Measurements from ENCODE around the gene PARD3. TPM values are rescaled to one million over a fixed set of nuclear protein-coding genes. Genes with fewer than 3 reads are reported as not detected.

The PARD3 gene
- total RNA-seq, 2 experiments from 2014 or later: 3.6 to 4.0 TPM

- H3K27me3 Mint-ChIP-seq (ENCODE audit: low read depth): peaks cover 11% of the 10 kb centered on the region
- H3K27ac Mint-ChIP-seq: no peak overlapping the region
- intact Hi-C loops (cut with micrococcal nuclease): no loop called here
- H3K36me3 Mint-ChIP-seq (ENCODE audit: low read depth): no peaks in the 10 kb centered on the region
- H3K9me3 Mint-ChIP-seq: no peaks in the 10 kb centered on the region
- CTCF ChIA-PET: no interaction called here
- no peak overlapping the region for H3K4me3 Mint-ChIP-seq
- no peak for DNase-seq
- no peaks in the 10 kb centered on the region for H3K4me1 Mint-ChIP-seq (ENCODE audit: low read depth)
Measured at GRCh38 chr10:34235164-34235832, 579.8 kb downstream of the PARD3 start.

- Mint-ChIP-seq H3K4me1 (ENCODE audit: low read depth) (no peaks in the 10 kb centered on the region), H3K27ac (no peak overlapping the region), H3K4me3 (no peak overlapping the region), H3K9me3 (no peaks in the 10 kb centered on the region), H3K27me3 (ENCODE audit: low read depth) (peaks cover 9% of the 10 kb centered on the region), H3K36me3 (ENCODE audit: low read depth) (no peaks in the 10 kb centered on the region)
- no peak for DNase-seq
- intact Hi-C loops (cut with micrococcal nuclease): no loop called here
- CTCF ChIA-PET: interaction anchor here (0.7 kb wide), 1 partner anchor 11 kb away, joined by 3 read pairs; no protein-coding TSS in a partner anchor
Measured at GRCh38 chr10:34232481-34232880, 582.6 kb downstream of the PARD3 start.

- no peaks in the 10 kb centered on the region for H3K4me1 Mint-ChIP-seq (ENCODE audit: low read depth)
- no peaks in the 10 kb centered on the region for H3K36me3 Mint-ChIP-seq (ENCODE audit: low read depth)
- no peak for DNase-seq
- H3K4me3 Mint-ChIP-seq: no peak overlapping the region
- intact Hi-C loops (cut with micrococcal nuclease): no loop called here
- CTCF ChIA-PET: interaction anchor here (0.7 kb wide), 1 partner anchor 10 kb away, joined by 3 read pairs; no protein-coding TSS in a partner anchor
- peaks cover 4% of the 10 kb centered on the region for H3K9me3 Mint-ChIP-seq
- H3K27ac Mint-ChIP-seq: no peak overlapping the region
- peaks cover 12% of the 10 kb centered on the region for H3K27me3 Mint-ChIP-seq (ENCODE audit: low read depth)
Measured at GRCh38 chr10:34231441-34232180, 583.5 kb downstream of the PARD3 start.

GRCh38 chr10:34229917-34230316 is 585.2 kb downstream of the PARD3 start:
- no peak for DNase-seq
- H3K27me3 Mint-ChIP-seq (ENCODE audit: low read depth): peaks cover 5% of the 10 kb centered on the region
- H3K9me3 Mint-ChIP-seq: peaks cover 4% of the 10 kb centered on the region
- CTCF ChIA-PET: no interaction called here
- no peaks in the 10 kb centered on the region for H3K4me1 Mint-ChIP-seq (ENCODE audit: low read depth)
- intact Hi-C loops (cut with micrococcal nuclease): no loop called here
- no peak overlapping the region for H3K27ac Mint-ChIP-seq
- H3K4me3 Mint-ChIP-seq: no peak overlapping the region
- H3K36me3 Mint-ChIP-seq (ENCODE audit: low read depth): no peaks in the 10 kb centered on the region

- H3K27me3 Mint-ChIP-seq (ENCODE audit: low read depth): peaks cover 3% of the 10 kb centered on the region
- intact Hi-C loops (cut with micrococcal nuclease): no loop called here
- peaks cover 4% of the 10 kb centered on the region for H3K9me3 Mint-ChIP-seq
- H3K4me1 Mint-ChIP-seq (ENCODE audit: low read depth): no peaks in the 10 kb centered on the region
- no peak overlapping the region for H3K4me3 Mint-ChIP-seq
- H3K27ac Mint-ChIP-seq: no peak overlapping the region
- H3K36me3 Mint-ChIP-seq (ENCODE audit: low read depth): no peaks in the 10 kb centered on the region
- CTCF ChIA-PET: no interaction called here
- no peak for DNase-seq
Measured at GRCh38 chr10:34228066-34228465, 587.0 kb downstream of the PARD3 start.

GRCh38 chr10:34224639-34225038 is 590.5 kb downstream of the PARD3 start:
- H3K4me3 Mint-ChIP-seq: no peak overlapping the region
- H3K36me3 Mint-ChIP-seq (ENCODE audit: low read depth): no peaks in the 10 kb centered on the region
- H3K27me3 Mint-ChIP-seq (ENCODE audit: low read depth): peaks cover 3% of the 10 kb centered on the region
- H3K9me3 Mint-ChIP-seq: peaks cover 4% of the 10 kb centered on the region
- peaks cover 10% of the 10 kb centered on the region for H3K4me1 Mint-ChIP-seq (ENCODE audit: low read depth)
- CTCF ChIA-PET: interaction anchor here (1.5 kb wide), 1 partner anchor 414 kb away, joined by 4 read pairs; no protein-coding TSS in a partner anchor
- H3K27ac Mint-ChIP-seq: no peak overlapping the region
- intact Hi-C loops (cut with micrococcal nuclease): loop anchor here (5.0 kb wide), 1 partner anchor 892 kb away; the partner anchor contains the start of gene NRP1
- no peak for DNase-seq

GRCh38 chr10:34223658-34224057 is 591.4 kb downstream of the PARD3 start:
- H3K27me3 Mint-ChIP-seq (ENCODE audit: low read depth): peaks cover 3% of the 10 kb centered on the region

GRCh38 chr10:34222359-34222758 is 592.7 kb downstream of the PARD3 start:
- no peak for DNase-seq
- Mint-ChIP-seq H3K27ac (no peak overlapping the region), H3K9me3 (peaks cover 4% of the 10 kb centered on the region), H3K36me3 (ENCODE audit: low read depth) (no peaks in the 10 kb centered on the region), H3K4me1 (ENCODE audit: low read depth) (peaks cover 17% of the 10 kb centered on the region), H3K27me3 (ENCODE audit: low read depth) (peaks cover 3% of the 10 kb centered on the region), H3K4me3 (no peak overlapping the region)
- CTCF ChIA-PET: interaction anchor here (1.8 kb wide), 1 partner anchor 163 kb away, joined by 3 read pairs; no protein-coding TSS in a partner anchor
- intact Hi-C loops (cut with micrococcal nuclease): loop anchor here (5.0 kb wide), 1 partner anchor 890 kb away; the partner anchor contains the start of gene NRP1

More at GRCh38 chr10:34223658-34224057, 591.4 kb downstream of the PARD3 start:
- Mint-ChIP-seq H3K4me1 (ENCODE audit: low read depth) (peaks cover 17% of the 10 kb centered on the region), H3K27ac (no peak overlapping the region), H3K9me3 (peaks cover 4% of the 10 kb centered on the region), H3K36me3 (ENCODE audit: low read depth) (no peaks in the 10 kb centered on the region), H3K4me3 (no peak overlapping the region)
- intact Hi-C loops (cut with micrococcal nuclease): loop anchor here (1.0 to 5.0 kb wide), 2 partner anchors 415 to 891 kb away; partner anchors contain the start of gene NRP1
- peak; percentile 28 for DNase-seq
- CTCF ChIA-PET: interaction anchor here (0.6 to 1.5 kb wide), 2 partner anchors 10 to 415 kb away, joined by 3 to 4 read pairs; no protein-coding TSS in a partner anchor

GRCh38 chr10:34219753-34220548 is 595.1 kb downstream of the PARD3 start:
- peak; percentile 8 for DNase-seq
- Mint-ChIP-seq H3K4me3 (no peak overlapping the region), H3K4me1 (ENCODE audit: low read depth) (peaks cover 17% of the 10 kb centered on the region), H3K27ac (no peak overlapping the region), H3K27me3 (ENCODE audit: low read depth) (no peaks in the 10 kb centered on the region), H3K9me3 (no peaks in the 10 kb centered on the region), H3K36me3 (ENCODE audit: low read depth) (no peaks in the 10 kb centered on the region)
- intact Hi-C loops (cut with micrococcal nuclease): loop anchor here (5.0 kb wide), 1 partner anchor 888 kb away; the partner anchor contains the start of gene NRP1
- CTCF ChIA-PET: interaction anchor here (1.3 kb wide), 1 partner anchor 31 kb away, joined by 3 read pairs; no protein-coding TSS in a partner anchor

GRCh38 chr10:34217524-34217923 is 597.6 kb downstream of the PARD3 start:
- Mint-ChIP-seq H3K36me3 (ENCODE audit: low read depth) (no peaks in the 10 kb centered on the region), H3K27me3 (ENCODE audit: low read depth) (no peaks in the 10 kb centered on the region), H3K9me3 (no peaks in the 10 kb centered on the region), H3K4me3 (no peak overlapping the region), H3K27ac (no peak overlapping the region), H3K4me1 (ENCODE audit: low read depth) (peaks cover 17% of the 10 kb centered on the region)
- no peak for DNase-seq
- CTCF ChIA-PET: no interaction called here
- intact Hi-C loops (cut with micrococcal nuclease): no loop called here

GRCh38 chr10:34216348-34216945 is 598.6 kb downstream of the PARD3 start:
- intact Hi-C loops (cut with micrococcal nuclease): no loop called here
- H3K9me3 Mint-ChIP-seq: no peaks in the 10 kb centered on the region
- no peak overlapping the region for H3K4me3 Mint-ChIP-seq
- no peaks in the 10 kb centered on the region for H3K36me3 Mint-ChIP-seq (ENCODE audit: low read depth)
- H3K27me3 Mint-ChIP-seq (ENCODE audit: low read depth): no peaks in the 10 kb centered on the region
- peaks cover 17% of the 10 kb centered on the region for H3K4me1 Mint-ChIP-seq (ENCODE audit: low read depth)
- CTCF ChIA-PET: no interaction called here
- no peak overlapping the region for H3K27ac Mint-ChIP-seq
- DNase-seq: no peak

GRCh38 chr10:34213805-34214197 is 601.3 kb downstream of the PARD3 start:
- Mint-ChIP-seq H3K9me3 (no peaks in the 10 kb centered on the region), H3K4me3 (no peak overlapping the region), H3K4me1 (ENCODE audit: low read depth) (no peaks in the 10 kb centered on the region), H3K36me3 (ENCODE audit: low read depth) (no peaks in the 10 kb centered on the region), H3K27ac (no peak overlapping the region), H3K27me3 (ENCODE audit: low read depth) (no peaks in the 10 kb centered on the region)
- intact Hi-C loops (cut with micrococcal nuclease): no loop called here
- DNase-seq: no peak
- CTCF ChIA-PET: no interaction called here

Measured in activated naive CD4-positive, alpha-beta T cell treated with anti-CD3 and anti-CD28 coated beads for 36 hours (primary cell).